GM19463 (cell line): ENCODE measurements around the gene B3GAT3.
"Not testable (repeated sequence)": the region's sequence is repeated elsewhere in the genome, so short reads cannot be mapped to it uniquely, and the experiment has no call there.

ENCODE experiments used
- ATAC-seq: cut with Tn5 transposase; IDR thresholded peaks from one replicate; pipeline ENCODE4 v1.9.1; 2021; ENCODE audit warnings: mild to moderate bottlenecking, moderate library complexity; ENCODE audit not compliant: unreplicated experiment

The B3GAT3 gene

GRCh38 chr11:62621567-62622470 is at the start of gene B3GAT3:
Gene B3GAT3 (minus strand): TSS chr11:62621986. CDS start chr11:62621947, 39 bp downstream.
- ATAC-seq = peak; percentile 97

GRCh38 chr11:62671236-62671607 is 49.4 kb upstream of the B3GAT3 start:
- ATAC-seq = peak; percentile 17

DNA sequence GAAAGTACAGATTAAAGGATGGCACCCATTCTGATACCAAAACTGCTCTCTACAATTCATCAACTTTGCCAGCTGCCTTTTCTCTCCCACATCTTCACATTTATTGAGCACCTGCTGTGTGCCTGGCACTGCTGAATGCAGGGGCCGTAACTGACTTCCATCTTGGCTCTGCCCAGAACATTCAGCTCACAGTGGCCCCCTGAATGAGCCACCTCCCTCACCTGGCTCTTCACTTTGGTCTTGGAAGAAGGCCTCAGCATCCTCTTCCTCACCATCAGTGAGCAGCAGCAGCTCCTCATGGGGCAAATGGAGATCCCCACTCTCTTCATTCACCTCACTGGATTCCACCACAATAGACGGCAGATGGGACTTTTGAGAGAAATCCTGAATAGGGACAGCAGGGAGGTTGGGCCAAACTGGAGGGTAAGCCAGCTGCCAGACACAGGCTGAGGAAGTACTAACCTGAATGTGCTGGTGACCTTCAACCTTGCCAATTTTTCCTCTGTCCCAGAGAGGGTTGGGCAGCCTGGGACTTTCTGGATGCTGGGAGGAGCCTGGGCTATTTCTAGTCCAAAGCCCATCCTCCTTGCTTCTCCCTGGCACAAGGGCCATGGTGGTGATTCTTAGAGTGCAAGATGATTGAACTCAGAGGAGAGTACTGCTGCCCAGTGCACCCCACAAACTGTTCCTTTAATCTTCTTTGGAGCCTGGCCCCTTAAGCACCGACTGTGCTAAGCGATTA is 47.8 kb upstream of the B3GAT3 start:
- ATAC-seq = no peak

DNA sequence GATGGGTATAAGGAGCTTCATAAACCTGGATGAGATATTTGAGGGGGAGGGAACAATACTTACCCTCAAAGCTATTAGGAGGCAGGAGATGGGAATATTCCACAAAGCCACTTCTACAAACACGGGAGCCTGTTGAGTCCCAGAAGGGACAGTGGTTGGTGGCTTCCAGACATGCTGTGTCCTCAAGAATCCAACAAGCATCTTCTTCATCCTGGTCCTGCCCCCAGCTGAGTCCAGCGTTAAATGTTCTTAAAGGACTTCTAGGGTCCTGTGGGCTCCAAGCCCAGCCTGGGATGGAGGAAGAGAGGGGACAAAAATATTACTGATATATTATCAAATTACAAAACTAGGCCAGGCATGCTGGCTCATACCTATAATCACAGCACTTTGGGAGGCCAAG is 45.7 kb upstream of the B3GAT3 start:
- ATAC-seq = no peak

GRCh38 chr11:62666259-62666926 is 44.6 kb upstream of the B3GAT3 start:
- no peak for ATAC-seq

- ATAC-seq = no peak
Observed at GRCh38 chr11:62665599-62666258, 43.9 kb upstream of the B3GAT3 start.

- ATAC-seq = peak; percentile 85
Observed at GRCh38 chr11:62665075-62665598, 43.4 kb upstream of the B3GAT3 start, which contains the start of the genes C11orf98 and CSKMT. Gene C11orf98 (minus strand): TSS chr11:62665210. CDS start chr11:62665169, 41 bp downstream. Gene CSKMT (plus strand): TSS chr11:62665312. CDS start chr11:62665880, 568 bp downstream.

DNA sequence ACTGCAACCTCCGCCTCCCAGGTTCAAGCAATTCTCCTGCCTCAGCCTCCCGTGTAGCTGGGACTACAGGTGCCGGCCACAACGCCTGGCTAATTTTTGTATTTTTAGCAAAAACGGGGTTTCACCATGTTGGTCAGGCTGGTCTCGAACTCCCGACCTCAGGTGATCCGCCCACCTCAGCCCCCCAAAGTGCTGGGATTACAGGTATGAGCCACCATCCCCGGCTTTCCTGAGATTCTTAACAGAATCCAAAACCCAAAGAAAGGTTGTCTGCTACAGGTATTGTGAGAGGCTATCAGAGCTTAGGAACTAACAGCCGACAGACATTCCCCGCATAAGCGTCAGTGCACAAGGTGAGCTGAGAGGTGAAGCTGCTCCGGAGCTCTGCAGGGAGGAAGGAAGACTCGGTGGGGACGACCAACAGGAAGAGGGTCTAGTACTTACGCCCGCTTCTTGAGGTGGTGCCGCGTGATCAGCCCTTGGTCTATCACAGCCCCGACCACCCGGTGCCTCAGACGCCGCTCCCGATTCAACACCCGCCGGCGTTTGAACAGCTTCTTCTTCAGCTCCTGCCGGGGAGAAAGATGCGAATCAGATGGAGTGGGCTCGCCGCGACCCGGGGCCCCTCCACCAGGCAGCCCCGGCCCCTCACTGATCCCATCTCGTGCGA is 42.8 kb upstream of the B3GAT3 start:
- ATAC-seq = peak; percentile 28

GRCh38 chr11:62656796-62657429 is 35.1 kb upstream of the B3GAT3 start:
- no peak for ATAC-seq

- no peak for ATAC-seq
Observed at GRCh38 chr11:62654297-62654696, 32.5 kb upstream of the B3GAT3 start.

DNA sequence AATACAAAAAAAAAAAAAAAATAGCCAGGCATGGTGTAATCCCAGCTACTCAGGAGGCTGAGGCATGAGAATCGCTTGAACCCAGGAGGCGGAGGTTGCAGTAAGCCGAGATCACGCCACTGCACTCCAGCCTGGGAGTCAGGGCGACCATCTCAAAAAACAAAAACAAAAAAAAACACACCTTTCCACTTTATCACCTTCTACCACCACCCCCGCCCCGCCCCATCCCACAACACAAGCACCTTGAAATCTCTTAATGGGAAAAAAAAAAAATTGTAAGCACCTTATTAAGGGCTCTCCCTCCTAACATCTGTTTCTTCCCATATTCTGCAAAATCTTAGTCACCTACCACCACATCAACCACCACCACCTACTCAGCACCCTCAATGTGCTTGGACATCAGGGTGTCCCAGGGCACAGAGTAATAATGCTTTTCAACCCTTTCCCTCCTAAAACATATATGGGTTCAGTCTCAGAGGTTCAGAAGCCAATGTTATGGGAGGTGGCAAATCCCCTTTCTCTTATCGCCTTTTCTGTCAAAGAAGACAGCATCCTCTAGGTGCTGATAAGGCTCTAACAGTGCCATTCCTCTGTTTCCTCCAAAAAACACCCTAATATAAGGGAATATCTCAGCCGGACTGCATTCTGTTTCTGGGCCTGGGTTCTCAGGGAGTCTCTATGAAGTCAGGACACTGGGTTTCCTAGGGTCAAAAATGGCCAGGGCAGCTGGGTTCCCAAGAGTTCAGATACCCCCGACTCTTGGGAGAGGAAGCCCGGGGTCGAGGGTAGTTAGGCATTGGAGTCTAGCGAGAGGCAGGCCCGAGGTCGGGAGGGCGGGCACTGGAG is 30.6 kb upstream of the B3GAT3 start:
- ATAC-seq = no peak

DNA sequence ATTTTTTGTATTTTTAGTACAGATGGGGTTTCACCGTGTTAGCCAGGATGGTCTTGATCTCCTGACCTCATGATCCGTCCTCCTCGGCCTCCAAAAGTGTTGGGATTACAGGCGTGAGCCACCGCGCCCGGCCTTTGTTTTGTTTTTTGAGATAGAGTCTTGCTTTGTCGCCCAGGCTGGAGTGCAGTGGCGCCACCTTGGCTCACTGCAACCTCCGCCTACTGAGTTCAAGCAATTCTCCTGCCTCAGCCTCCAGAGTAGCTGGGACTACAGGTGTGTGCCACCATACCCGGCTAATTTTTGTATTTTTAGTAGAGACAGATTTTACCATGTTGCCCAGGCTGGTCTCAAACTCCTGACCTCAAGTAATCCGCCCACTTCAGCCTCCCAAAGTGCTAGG is 28.5 kb upstream of the B3GAT3 start:
- not testable (repeated sequence) for ATAC-seq

DNA sequence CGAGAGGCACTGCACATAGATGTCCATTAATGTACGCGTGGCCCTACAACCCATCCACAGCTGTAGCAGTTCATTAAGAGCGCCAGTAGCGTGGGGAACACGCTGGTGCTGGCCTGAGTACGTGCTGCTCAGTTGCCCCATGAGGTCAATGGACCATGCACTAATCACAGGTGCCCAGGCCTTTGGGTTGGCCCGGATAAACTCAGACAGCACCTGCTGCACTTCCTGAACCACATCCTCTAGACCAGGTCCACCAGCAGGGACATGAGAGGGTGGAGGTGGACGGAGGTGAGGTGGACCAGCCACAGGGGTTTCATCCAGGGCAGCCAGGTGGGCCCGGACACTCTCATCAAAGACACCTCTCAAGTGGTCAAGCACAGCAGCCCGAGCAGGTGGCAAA is 27.7 kb upstream of the B3GAT3 start:
- no peak for ATAC-seq

GRCh38 chr11:62648967-62649364 is 27.2 kb upstream of the B3GAT3 start:
- ATAC-seq = no peak

- ATAC-seq = no peak
Observed at GRCh38 chr11:62648185-62648966, 26.6 kb upstream of the B3GAT3 start.

DNA sequence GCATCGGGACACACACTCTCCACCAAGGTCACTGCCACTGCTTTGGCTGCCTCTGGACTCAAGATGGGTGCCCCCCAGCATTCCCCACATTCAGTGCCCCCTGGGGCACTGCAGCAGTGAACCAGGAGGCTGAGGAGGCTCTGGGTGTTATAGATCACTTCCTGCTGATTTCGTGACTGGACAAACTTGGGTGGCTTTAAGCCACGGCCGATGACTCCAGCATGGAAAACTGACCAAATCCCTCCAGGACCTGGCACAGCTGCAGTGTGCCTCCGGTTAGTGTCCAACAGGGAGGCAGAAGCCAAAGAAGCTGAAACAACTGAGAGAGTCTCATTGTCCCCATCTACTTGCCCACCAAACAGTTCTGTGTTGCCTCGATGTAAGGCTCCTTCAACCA is 25.8 kb upstream of the B3GAT3 start:
- no peak for ATAC-seq

GRCh38 chr11:62646825-62647608 is 25.2 kb upstream of the B3GAT3 start:
- ATAC-seq = no peak
